Neural crest cell (in vitro differentiated cells): ENCODE measurements around the gene PPM1L. TPM values are rescaled to one million over a fixed set of nuclear protein-coding genes. Genes with fewer than 3 reads are reported as not detected.

ENCODE experiments used
- DNase-seq: peaks from one replicate; pipeline ENCODE4 v3.0.0; 2021; ENCODE audit warnings: low read depth, mixed read lengths, low spot score
- H3K27ac Mint-ChIP-seq: one replicate; pipeline ENCODE4 v1.8.0; 2021; ENCODE audit warnings: mild to moderate bottlenecking, mixed read lengths; ENCODE audit not compliant: unreplicated experiment
- H3K27me3 Mint-ChIP-seq: 2 replicates; pipeline ENCODE4 v1.8.0; 2021; ENCODE audit warnings: low read depth, mild to moderate bottlenecking, mixed read lengths
- H3K36me3 Mint-ChIP-seq: 2 replicates; pipeline ENCODE4 v1.8.0; 2021; ENCODE audit warnings: low read depth, mild to moderate bottlenecking, mixed read lengths
- H3K4me1 Mint-ChIP-seq: 2 replicates; pipeline ENCODE4 v1.8.0; 2021; ENCODE audit warnings: mixed read lengths
- H3K4me3 Mint-ChIP-seq: one replicate; pipeline ENCODE4 v1.8.0; 2021; ENCODE audit warnings: mild to moderate bottlenecking, mixed read lengths
- H3K9me3 Mint-ChIP-seq: 2 replicates; pipeline ENCODE4 v1.8.0; 2021; ENCODE audit warnings: mixed read lengths
- total RNA-seq: library from RNA; stranded (reverse); gene quantifications from 2 replicates; pipeline ENCODE4 v1.2.1, GENCODE V29; 2021
- TF ChIP-seq, protein P1 (sequence below): fragments of 200-600 bp; sonication (generic); conservative IDR thresholded peaks from 2 replicates; pipeline ENCODE4 v1.5.0; 2021; ENCODE audit warnings: antibody characterized with exemption, mild to moderate bottlenecking

The PPM1L gene
- total RNA-seq, 1 donor from 2014 or later: 34.3 TPM

DNA sequence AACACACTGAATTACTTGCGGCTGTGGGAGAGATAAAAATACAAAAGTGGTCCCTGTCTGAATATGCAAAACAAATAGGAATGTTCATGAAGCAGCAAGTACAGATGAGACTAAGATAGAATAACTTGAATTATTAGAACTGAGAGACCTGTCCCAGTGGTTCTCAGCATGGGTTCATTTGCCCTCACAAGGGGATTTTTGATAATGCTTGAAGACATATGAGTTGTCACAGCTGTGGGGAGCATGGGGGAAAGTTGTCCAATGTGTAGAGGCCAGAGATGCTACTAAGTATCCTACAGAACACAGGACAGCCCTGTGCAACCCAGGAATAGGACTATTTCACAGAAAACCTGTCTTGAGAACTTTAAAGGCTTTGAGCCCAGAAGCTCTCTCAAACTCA, 22.4 kb downstream of the PPM1L start:
- no peak overlapping the region for H3K27ac Mint-ChIP-seq
- H3K27me3 Mint-ChIP-seq: no peaks in the 10 kb centered on the region
- peaks cover 20% of the 10 kb centered on the region for H3K4me1 Mint-ChIP-seq

DNA sequence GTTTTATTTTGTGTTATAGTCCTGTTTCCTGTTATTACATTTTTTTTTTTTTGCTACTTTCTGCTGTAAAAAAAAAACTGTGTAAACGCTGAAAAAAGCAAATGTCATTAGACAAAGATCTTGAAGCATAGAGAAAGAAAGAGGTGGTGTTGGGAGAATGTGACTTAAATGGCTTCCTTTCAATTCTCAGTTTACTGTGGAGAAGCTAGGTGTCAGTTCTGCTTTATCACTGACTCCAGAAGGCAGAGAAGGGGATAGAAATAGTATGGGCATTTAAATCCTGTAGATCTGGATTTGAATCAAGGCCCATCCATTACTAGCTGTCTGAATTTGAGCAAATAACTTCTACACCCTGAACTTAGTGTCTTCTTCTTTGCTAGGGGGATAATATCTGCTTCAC, 23.0 kb downstream of the PPM1L start:
- DNase-seq: no peak
- no peak overlapping the region for H3K4me3 Mint-ChIP-seq
- peak overlapping the region; percentile 92 for H3K27ac Mint-ChIP-seq

More for the DNA sequence above, 22.4 kb downstream of the PPM1L start:
- Mint-ChIP-seq H3K36me3 (no peaks in the 10 kb centered on the region), H3K4me3 (no peak overlapping the region), H3K9me3 (no peaks in the 10 kb centered on the region)
- DNase-seq: no peak
- TF ChIP-seq, protein P1, sequence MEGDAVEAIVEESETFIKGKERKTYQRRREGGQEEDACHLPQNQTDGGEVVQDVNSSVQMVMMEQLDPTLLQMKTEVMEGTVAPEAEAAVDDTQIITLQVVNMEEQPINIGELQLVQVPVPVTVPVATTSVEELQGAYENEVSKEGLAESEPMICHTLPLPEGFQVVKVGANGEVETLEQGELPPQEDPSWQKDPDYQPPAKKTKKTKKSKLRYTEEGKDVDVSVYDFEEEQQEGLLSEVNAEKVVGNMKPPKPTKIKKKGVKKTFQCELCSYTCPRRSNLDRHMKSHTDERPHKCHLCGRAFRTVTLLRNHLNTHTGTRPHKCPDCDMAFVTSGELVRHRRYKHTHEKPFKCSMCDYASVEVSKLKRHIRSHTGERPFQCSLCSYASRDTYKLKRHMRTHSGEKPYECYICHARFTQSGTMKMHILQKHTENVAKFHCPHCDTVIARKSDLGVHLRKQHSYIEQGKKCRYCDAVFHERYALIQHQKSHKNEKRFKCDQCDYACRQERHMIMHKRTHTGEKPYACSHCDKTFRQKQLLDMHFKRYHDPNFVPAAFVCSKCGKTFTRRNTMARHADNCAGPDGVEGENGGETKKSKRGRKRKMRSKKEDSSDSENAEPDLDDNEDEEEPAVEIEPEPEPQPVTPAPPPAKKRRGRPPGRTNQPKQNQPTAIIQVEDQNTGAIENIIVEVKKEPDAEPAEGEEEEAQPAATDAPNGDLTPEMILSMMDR: no peak

DNA sequence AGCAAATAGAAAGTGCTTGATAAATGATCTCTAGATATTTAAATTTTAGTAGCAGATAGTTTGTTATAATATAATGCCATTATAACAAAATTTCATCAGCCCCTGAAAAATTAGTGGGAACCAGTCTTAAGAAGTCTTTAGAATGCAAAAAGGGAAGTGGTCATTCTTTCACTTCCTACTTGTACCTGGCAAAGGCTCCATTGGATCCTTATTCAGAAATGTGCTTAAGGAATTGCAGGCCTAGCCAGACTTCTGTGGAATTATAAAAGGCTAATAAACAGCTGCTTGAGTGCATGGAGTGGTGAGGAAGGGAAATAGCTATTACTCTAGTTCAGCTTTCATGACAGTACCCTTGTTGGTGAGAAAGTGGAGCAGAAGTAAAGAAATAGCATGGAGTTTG, 24.2 kb downstream of the PPM1L start:
- no peaks in the 10 kb centered on the region for H3K36me3 Mint-ChIP-seq
- H3K27me3 Mint-ChIP-seq: no peaks in the 10 kb centered on the region
- TF ChIP-seq, protein P1: no peak
- H3K27ac Mint-ChIP-seq: no peak overlapping the region
- no peak for DNase-seq
- H3K4me3 Mint-ChIP-seq: no peak overlapping the region
- H3K4me1 Mint-ChIP-seq: peaks cover 24% of the 10 kb centered on the region
- H3K9me3 Mint-ChIP-seq: no peaks in the 10 kb centered on the region

More for the DNA sequence above, 23.0 kb downstream of the PPM1L start:
- H3K9me3 Mint-ChIP-seq: no peaks in the 10 kb centered on the region
- no peaks in the 10 kb centered on the region for H3K27me3 Mint-ChIP-seq
- peaks cover 17% of the 10 kb centered on the region for H3K4me1 Mint-ChIP-seq
- no peaks in the 10 kb centered on the region for H3K36me3 Mint-ChIP-seq
- TF ChIP-seq, protein P1: no peak

DNA sequence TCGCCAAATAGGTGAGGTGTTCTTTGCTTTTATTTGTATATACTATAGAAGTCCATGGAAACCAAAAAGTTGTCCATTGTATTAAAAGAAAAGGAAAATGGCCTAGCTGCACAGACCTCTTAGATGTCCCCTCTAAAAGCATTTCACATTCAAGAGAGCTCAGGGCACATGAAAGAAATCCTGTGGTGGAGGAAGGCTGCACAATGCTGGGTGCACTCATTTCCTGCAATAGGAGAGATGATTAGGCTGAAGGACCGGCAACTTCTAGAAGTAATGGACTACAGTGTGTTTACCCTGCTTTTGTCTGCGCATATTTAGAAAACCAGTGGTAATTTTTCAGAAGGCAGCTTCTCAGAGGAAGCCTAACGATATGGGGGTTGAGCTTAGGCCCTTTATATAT, 25.4 kb downstream of the PPM1L start:
- peak overlapping the region; percentile 27 for H3K27ac Mint-ChIP-seq
- H3K4me3 Mint-ChIP-seq: no peak overlapping the region
- peaks cover 31% of the 10 kb centered on the region for H3K4me1 Mint-ChIP-seq
- no peaks in the 10 kb centered on the region for H3K27me3 Mint-ChIP-seq
- DNase-seq: no peak
- H3K9me3 Mint-ChIP-seq: peaks cover 5% of the 10 kb centered on the region
- TF ChIP-seq, protein P1: no peak
- H3K36me3 Mint-ChIP-seq: peaks cover 3% of the 10 kb centered on the region

DNA sequence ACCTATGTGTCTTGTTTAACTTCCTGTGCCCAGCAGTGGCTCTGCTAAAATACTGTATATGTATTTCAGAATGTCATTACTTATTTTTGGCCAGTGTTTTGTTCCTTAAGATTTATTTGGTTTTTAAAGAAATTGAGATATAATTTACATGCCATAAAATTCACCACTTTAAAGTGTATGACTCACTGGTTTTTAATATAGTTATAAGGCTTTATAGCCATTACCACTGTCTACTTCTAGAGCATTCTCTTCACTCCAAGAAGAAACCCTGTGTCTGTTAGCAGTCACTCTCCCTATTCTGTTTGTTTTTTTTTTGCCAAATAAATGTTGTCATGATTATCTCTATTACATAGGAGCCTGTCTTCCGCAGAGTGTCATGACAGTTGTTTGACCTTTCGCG, 25.8 kb downstream of the PPM1L start:
- Mint-ChIP-seq H3K4me1 (peaks cover 31% of the 10 kb centered on the region), H3K36me3 (peaks cover 6% of the 10 kb centered on the region), H3K27me3 (no peaks in the 10 kb centered on the region), H3K9me3 (peaks cover 8% of the 10 kb centered on the region), H3K27ac (peak overlapping the region; percentile 27), H3K4me3 (no peak overlapping the region)
- TF ChIP-seq, protein P1: no peak
- DNase-seq: no peak

DNA sequence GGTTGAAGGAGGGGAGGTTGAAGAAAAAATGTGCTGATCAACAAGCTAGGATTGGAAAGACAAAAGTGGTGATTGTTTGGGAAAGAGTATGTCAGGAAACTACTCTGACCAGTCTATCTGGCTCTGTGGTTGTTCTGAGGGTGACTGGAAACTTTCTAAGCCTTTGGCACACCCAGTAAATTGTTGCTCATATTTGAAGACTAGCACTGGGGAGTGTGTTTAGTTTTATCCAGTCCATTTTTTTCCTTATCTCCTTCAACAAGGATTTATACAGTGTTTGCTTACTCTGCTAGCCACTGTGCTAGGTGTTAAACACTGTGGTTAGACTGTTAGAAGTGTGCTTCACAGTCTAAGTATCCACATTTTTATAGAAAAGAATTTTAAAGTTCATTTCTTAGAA, 28.8 kb downstream of the PPM1L start:
- H3K9me3 Mint-ChIP-seq: peaks cover 14% of the 10 kb centered on the region
- no peak for DNase-seq
- peaks cover 18% of the 10 kb centered on the region for H3K36me3 Mint-ChIP-seq
- H3K27ac Mint-ChIP-seq: peak overlapping the region; percentile 25
- H3K27me3 Mint-ChIP-seq: no peaks in the 10 kb centered on the region
- no peak overlapping the region for H3K4me3 Mint-ChIP-seq
- peaks cover 31% of the 10 kb centered on the region for H3K4me1 Mint-ChIP-seq
- TF ChIP-seq, protein P1: no peak
